Endothelial cell of umbilical vein (primary cell): ENCODE results near the gene CARMIL1.

Experiments
- CTCF ChIP-seq, 2 donors: IDR thresholded peaks; 1 replicate in 1 of 2; 2 replicates in 1 of 2; pipeline ENCODE4 v1.5.1; 2011; ENCODE audit warnings: low read length in 2 of 2, mild to moderate bottlenecking in 2 of 2, moderate library complexity in 2 of 2, control low read depth in 1 of 2, inconsistent platforms in 1 of 2, low read depth in 1 of 2; ENCODE audit not compliant: insufficient read depth in 1 of 2; ENCODE audit errors: extremely low read depth in 1 of 2
- EZH2 ChIP-seq: IDR thresholded peaks from 2 replicates; pipeline ENCODE4 v1.6.1; 2012; ENCODE audit warnings: borderline replicate concordance, low read depth, mild to moderate bottlenecking, moderate library complexity, low read length, inconsistent platforms; ENCODE audit not compliant: severe bottlenecking
- FOS ChIP-seq: IDR thresholded peaks from 2 replicates; pipeline ENCODE4 v1.6.1; 2011; ENCODE audit warnings: mild to moderate bottlenecking, low read length, moderate library complexity, borderline replicate concordance; ENCODE audit not compliant: insufficient read depth
- JUN ChIP-seq: IDR thresholded peaks from 2 replicates; pipeline ENCODE4 v1.6.1; 2011; ENCODE audit warnings: borderline replicate concordance, low read depth; ENCODE audit not compliant: insufficient read length, insufficient read depth
- POLR2A ChIP-seq: IDR thresholded peaks from 2 replicates; pipeline ENCODE4 v1.6.1; 2012; ENCODE audit warnings: low read depth, mild to moderate bottlenecking, control low read depth, low read length
- POLR2AphosphoS5 ChIP-seq: IDR thresholded peaks from 2 replicates; pipeline ENCODE4 v1.6.1; 2012; ENCODE audit warnings: low read depth, mild to moderate bottlenecking, control low read depth, low read length, moderate library complexity; ENCODE audit not compliant: insufficient read depth

DNA sequence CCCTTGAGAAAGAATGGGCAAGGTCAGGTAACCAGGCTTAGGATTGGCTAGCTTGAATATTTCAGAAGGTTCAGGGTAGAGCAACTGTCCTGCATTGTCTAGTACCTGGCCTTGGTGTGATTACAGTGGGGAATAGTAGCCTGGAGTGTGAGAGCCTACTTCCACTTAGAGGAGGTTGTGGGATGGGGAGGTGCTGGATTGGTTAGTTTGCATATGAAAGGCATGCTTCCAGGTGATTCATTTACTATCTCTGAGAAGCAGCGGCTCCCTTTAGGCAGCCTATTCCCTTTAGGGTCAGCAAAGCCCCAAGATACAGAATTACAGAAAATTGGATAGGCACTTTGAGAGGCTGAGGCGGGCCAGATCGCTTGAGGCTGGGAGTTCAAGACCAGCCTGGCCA lies 347.8 kb downstream of the CARMIL1 start:
- TF ChIP-seq CTCF (IDR thresholded peaks at IDR 0.05; ENCODE audit: extremely low read depth in 1 of 2, insufficient read depth in 1 of 2, low read depth in 1 of 2, low read length in 2 of 2) (no peak), POLR2A (no peak), JUN (no peak), EZH2 (no peak), FOS (no peak), POLR2AphosphoS5 (no peak)
